NCI-H82 (cell line): Measurements from ENCODE around the gene CRYL1.

ENCODE experiments used
- DNase-seq: peaks from one replicate; lab custom pipeline; 2025; lab: John Stamatoyannopoulos, UW

The CRYL1 gene, protein sequence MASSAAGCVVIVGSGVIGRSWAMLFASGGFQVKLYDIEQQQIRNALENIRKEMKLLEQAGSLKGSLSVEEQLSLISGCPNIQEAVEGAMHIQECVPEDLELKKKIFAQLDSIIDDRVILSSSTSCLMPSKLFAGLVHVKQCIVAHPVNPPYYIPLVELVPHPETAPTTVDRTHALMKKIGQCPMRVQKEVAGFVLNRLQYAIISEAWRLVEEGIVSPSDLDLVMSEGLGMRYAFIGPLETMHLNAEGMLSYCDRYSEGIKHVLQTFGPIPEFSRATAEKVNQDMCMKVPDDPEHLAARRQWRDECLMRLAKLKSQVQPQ

GRCh38 chr13:20525601-20526544 is at the start of gene CRYL1:
TSS of gene CRYL1 (minus strand) at chr13:20525857. CDS start at chr13:20525794, 63 bp downstream.
- DNase-seq: peak; percentile 86

GRCh38 chr13:20573636-20574035 is 48.0 kb upstream of the CRYL1 start:
- DNase-seq: no peak

DNA sequence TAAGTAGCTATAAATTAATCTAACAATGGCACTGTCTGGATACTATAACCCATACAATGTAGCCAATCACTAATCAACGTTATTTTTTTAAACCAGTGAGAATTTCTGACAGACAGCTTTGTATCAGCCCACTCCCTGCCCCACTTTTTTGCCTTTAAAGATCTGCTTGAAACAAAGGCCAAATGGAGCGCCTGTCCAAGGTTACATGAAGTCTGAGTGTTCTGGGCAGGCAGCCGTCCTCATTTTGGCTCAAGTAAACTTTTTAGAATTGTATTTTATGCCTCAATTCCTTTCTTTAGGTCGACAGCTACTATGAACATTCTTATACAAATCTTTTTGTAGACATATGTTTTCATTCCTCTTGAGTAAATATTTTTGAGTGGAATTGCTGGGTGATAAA is 47.5 kb upstream of the CRYL1 start:
- no peak for DNase-seq

DNA sequence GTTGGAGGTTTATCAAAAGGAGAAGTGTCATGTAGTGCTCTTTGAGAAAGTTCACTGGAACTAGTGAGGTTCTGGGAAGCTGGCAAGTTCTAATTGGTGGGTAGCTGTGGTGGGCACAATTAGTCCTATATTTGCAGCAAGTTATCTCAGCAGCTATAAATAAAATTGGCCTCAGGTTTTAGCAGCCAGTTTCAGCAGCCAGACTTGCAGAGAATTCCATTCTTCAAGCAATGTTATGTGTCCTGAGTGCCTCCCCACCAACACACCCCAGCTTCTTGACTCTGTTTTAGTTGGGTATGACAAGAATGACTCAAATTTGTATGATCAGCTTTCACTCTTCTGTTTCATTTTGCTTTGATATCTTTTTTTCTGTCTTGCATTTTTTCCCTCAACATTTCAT is 46.0 kb upstream of the CRYL1 start:
- DNase-seq: no peak

DNA sequence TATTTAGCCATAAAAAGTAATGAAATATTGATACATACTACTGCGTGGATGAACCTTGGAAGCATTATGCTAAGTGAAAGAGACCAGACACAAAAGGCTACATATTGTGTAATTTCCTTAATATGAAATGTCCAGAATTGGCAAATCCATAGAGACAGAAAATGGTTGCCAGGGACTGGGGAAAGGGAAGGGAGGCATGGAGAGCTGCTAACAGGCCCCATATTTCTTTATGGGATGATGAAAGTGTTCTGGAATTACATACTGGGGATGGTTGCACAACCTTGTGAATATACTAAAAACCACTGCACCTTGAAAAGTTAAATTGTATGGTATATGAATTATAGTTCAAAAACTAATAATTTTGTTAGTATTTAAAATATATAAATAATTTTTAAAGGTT is 44.9 kb upstream of the CRYL1 start:
- DNase-seq: no peak

GRCh38 chr13:20567881-20568528 is 42.3 kb upstream of the CRYL1 start:
- no peak for DNase-seq

DNA sequence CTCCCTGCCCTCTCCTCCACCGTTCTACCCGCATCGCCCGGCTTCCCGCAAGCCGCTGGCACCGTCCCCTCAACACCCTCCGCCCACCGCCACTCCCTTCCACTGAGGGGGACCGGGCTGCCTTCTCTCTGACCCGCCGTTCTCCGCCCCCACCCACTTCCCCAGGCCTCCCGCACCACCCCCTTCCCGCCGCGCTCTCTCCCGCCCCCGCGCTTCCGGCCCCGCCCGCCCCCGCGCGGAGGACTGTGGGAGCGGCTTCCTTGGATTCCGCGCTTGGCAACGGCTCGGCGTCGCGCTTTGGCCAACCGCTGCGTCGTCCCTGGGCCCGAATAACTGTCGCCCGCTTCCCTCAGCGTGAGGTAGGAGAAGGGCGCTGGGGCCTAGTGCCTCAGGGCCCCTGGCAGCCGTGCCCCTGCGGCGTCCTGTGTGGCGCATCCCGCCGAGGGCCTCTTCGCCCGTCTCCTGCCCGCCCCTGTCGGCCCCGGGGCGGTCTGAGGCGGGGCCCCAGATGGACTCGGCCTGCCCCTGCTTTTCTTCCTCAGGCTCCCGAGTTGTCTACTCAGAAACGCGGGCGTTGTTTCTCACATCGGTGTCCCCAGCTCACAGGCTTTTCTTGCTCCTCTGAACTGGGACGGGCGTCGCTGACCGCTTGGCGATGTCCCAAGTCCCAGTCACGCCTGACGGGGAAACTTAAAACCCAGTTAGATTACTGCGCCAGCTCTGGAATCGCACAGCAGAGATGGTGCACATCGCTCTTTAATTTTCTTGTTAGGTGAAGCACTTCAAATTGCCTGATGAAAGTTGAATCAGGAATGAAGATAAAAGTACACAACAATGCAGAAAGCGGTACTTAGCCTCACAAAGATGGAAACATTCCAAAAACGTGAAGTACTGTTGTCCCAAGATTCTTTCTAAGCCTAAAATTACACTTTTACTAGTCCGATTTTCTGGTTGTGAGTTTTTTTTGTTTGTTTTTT is 41.5 kb upstream of the CRYL1 start, which contains the start of gene IFT88:
IFT88 (plus strand) TSS at position 260 of the 977 bp plus-strand sequence. CDS start 7,229 bp downstream, outside the sequence.
- DNase-seq: peak; percentile 99

GRCh38 chr13:20566468-20566897 is 40.8 kb upstream of the CRYL1 start:
- peak; percentile 99 for DNase-seq

- no peak for DNase-seq
Measured at GRCh38 chr13:20565115-20565736, 39.6 kb upstream of the CRYL1 start.

GRCh38 chr13:20561741-20562140 is 36.1 kb upstream of the CRYL1 start:
- DNase-seq: no peak

GRCh38 chr13:20559659-20560356 is 34.2 kb upstream of the CRYL1 start:
- no peak for DNase-seq

- DNase-seq: no peak
Measured at GRCh38 chr13:20558982-20559381, 33.3 kb upstream of the CRYL1 start.

GRCh38 chr13:20553311-20553710 is 27.7 kb upstream of the CRYL1 start:
- no peak for DNase-seq

DNA sequence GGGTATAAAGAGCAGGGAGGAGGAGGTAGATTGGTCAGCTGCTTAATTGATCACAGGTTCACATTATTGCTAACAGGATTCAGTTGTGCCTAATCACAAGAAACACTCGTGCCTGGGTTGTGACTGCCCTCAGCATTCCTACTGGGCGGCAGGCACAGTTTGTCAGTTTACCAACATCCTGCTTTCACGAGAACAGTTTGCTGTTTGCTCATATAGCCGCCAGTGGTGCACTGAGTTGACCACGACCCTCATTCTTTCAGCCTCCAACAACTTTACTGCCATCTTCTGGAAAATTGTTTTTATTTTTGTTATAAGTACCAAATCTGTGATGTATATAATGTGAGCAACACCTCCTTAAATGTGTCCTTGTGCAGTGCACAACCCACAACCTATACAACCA is 25.1 kb upstream of the CRYL1 start:
- DNase-seq: no peak

DNA sequence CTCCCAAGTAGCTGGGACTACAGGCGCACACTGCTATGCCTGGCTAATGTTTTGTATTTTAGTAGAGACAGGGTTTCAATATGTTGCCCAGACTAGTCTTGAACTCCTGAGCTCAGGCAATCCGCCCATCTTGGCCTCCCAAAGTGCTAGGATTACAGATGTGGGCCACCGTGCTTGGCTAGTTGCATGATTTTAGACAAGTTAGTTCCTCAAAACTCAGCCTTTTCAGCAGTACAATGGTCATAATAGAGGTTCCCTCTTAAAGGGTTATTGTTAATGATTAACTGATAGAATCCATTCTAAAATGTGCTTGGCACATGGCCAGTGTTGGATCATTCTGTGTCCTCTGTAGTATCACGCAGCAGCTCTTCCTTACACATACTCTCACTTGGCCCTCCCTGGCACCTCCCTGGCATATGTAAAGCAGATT is 21.8 kb upstream of the CRYL1 start:
- DNase-seq: no peak

DNA sequence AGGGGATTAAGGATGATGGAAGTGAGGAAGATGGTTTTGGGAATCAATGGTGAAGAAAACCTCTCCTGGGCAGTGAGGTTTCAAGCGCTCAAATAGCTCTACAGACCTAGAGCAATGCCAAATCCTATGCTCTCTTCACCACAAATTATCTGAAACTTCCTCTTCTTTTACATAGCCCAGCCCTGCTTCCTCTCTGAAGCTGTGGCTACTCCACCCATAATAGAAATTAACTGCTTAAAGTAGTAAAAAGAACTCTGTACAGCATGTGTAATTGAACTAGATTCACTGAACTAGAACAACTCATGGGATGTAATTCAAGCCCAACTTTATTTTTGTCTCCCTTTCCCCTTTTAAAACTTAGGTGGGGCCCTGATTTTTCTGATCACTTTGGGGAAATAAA is 20.9 kb upstream of the CRYL1 start:
- no peak for DNase-seq

DNA sequence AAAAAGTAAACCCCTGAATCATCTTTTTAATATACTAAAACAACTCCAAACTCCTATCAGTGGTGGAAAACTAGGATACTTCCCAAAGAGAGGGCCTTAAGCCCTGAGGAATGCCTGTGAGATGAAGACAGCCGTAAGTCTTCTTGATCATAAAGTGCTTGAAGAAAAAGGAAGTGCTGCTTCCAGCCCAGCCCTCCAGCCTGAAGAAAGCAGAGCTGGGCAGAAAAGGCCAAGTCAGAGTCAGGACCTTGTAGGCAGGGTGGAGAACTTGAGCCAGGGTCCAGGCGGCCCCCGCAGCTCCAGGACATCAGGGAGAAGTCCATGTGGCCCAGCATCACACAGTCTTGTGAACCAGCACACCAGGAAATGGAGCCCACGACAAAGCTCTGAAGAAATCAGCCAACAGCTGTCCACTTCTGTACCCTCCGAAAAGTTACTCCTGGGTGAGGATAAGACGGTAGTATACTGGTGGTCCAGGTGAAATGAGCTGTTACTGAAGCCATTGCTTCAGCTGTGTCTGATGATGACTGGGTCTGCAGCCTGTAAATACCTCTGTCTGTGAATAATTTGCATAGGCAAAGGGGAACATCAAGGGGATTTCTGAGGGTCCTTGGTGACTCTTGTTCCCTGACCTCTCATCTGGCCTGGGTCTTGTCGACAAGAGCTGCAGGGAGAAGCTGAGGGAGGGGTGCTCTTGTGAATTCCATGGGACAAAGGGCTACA is 18.7 kb upstream of the CRYL1 start:
- DNase-seq: no peak

DNA sequence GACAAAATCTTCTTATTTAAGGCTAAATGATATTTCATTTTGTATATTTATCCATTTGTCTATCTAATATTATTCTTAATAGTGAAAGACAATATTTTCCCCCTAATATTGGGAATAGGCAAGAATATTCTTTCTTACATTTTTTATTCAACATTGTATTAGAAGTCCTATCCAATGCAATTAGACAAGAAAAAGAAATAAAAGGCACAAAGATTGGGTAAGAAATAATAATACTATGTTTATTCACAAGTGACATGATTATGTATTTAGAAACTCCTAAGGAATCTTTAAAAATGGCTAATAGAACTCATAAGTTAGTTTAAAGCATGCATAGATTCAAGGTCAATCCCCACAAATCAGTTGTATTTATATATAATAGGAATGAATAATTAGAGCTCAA is 11.3 kb upstream of the CRYL1 start:
- no peak for DNase-seq

GRCh38 chr13:20534038-20534608 is 8.5 kb upstream of the CRYL1 start:
- no peak for DNase-seq
